Kidney capillary endothelial cell (primary cell): ENCODE measurements around the gene UVRAG.

ENCODE experiments used
- DNase-seq: peaks from one replicate; pipeline ENCODE4 v3.0.0-alpha.2; 2018; ENCODE audit warnings: low spot score

Gene UVRAG

DNA sequence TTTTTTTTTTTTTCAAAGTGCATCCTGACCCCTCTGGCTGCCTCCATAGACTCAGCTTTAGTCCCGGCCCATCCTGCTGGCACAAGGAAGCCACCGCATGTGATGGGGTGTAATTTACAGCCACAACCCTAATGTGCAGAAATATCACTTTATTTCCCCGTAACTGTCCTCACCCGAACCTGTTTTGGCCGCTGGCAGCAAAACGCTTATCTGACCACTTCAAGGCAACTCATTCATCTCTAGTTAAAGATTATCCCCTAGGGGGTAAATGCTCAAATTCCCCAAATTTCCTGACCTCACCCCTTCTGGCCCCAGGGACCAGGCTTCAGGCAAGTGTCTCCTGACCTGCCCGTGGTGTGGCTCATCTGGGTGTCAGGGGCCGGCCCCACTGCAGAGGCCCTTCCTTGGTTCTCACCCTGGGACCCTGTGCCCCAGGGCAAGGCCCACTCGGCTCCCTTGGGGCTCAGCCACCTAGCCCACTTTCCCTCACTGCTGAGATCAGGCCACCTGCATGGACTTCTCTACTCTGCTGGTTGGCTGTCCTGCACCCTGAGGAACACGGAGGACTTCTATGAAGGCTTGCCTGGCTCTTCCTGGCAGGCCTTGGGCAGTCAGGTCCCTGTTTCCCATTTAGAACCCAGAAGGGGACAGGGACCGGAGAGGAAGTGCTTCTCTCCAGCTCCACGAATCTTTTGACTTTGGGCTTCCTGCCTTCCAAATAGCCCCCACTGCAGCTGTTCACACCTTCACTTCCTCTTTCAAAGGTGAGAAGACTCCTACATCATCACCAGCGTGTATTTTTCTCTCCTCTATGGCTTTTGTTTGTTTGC, 337.9 kb downstream of the UVRAG start:
- no peak for DNase-seq

DNA sequence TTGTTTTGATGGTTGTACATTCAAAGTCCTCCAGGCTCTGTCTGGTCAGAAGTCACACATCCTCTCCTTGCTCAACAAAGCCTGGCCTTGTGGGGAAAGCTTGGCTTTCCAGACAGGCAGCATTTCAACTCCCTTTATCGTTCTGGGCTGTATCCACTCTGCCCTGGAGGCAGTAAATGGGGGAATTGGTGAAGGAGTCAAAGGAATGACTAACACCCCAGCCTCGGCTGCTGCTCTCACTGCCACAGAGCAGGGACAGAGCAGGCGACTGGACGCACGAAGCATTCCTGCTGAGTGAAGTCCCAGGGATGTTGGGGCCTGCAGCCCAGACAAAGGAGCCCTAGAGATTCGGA, 338.5 kb downstream of the UVRAG start:
- no peak for DNase-seq

DNA sequence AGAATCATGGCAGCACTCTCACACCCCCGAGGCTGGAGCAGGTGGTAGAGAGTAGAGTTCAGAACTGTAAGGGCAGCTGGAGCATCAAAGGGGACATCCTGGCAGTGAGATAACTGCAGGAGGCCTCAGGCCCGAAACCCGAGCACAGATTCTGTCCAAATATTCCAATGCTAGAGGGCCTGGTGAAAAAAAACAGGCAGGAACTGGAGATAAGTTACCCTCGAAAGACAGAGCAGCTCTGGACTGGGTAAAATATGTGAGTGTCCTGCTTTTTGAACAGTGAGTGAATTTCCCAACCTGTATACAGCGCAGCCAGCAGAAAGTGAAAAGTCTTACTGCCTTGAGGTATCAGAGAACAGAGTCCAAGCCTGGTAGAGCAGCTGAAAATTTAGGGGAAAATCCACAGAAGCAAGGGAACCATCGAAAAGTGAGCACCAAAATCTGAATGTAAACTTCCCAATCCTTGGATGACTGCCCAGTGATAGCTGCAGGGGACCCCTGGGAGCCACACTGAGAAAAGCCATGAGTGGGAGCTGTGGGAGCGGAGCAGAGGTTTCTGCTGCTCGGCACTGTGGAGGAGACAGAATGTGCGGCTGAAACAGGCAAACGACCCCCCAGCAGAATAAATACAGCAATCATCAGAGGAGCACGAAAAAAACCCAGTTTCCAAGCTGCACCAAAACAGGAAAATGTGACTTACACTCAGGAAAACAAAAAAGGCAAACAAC, 340.7 kb downstream of the UVRAG start:
- no peak for DNase-seq

DNA sequence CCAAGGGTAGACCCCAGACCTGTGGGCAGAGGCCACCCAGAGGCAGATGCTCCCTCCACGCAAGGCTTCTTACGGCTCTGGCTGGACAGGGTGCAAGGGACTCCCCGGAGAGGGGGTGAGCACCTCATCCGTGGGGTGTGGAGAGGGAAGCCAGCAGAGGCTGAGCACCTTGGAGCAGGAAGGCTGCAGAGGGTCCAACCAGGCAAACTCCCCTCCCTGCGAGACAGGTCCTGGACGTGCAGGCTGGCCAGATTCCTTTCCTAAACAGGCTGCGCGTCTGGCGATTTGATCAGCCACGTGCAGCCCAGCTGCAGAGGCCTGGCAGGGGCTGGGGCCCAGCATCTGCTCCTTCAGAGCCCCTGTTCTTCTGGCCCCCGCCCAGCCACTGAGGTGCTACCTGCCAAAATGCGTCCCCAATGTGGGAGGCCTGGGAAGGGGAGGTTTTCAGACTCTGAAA, 342.0 kb downstream of the UVRAG start:
- no peak for DNase-seq

DNA sequence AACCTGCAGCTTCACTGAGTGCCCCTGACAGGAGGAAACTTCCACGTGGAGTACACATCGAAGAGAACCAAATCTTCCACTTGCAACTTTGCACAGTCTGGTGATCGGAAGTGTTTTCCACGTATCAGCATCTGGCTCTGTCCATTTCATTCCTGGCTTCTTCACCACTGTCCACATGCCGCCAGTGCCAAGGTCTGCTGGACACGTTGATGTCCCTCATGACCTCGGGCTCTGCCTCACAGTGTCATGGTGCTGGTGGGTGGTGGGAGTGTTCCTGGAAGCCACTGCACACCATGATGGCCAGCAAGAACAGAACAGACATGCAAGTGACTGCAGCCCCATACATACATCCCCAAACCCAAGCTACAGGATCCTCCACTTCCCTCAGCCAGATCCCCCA, 342.9 kb downstream of the UVRAG start:
- no peak for DNase-seq

DNA sequence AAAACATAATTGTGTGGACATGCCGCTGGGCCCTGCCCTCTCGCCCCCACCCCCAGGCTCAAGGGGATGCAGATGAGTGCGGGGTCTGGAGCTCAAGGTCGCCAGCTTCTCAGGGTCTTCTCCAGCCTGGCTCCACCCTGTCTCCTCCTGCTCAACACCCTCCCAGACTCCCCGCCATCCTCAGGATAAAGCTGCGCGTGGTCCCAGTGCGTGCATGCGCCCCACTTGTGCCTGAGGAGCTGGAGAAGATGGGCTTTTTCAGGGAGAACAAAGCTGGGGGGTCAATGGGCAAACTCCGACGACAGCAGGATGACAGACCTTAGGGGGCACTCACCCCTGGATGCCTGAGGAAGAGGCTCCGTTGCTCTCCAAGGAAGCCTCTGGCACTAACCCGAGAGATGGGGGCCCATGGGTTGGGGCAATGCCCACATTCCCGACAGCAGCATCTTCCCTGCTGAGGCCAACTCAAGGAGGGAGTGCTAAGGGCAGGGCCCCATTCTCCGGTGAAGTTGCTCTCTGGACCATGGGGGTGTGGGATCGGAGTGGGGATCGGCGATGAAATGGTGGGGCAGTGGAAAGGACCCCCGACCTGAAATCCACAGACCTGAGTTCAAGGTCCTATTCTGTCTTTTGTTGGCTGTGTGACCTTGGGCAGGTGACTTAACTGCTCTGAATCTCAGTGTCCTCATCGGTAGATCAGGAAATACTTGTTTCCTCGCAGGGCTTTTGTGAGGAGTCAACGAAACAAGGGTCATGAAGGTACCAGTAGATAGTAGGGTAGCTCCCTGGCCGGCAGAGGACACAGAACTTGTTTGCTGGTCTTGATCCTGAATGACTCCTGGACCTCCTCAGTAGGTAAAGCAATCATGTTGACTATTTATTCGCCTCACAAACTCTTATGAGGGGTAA, 343.6 kb downstream of the UVRAG start:
- no peak for DNase-seq

DNA sequence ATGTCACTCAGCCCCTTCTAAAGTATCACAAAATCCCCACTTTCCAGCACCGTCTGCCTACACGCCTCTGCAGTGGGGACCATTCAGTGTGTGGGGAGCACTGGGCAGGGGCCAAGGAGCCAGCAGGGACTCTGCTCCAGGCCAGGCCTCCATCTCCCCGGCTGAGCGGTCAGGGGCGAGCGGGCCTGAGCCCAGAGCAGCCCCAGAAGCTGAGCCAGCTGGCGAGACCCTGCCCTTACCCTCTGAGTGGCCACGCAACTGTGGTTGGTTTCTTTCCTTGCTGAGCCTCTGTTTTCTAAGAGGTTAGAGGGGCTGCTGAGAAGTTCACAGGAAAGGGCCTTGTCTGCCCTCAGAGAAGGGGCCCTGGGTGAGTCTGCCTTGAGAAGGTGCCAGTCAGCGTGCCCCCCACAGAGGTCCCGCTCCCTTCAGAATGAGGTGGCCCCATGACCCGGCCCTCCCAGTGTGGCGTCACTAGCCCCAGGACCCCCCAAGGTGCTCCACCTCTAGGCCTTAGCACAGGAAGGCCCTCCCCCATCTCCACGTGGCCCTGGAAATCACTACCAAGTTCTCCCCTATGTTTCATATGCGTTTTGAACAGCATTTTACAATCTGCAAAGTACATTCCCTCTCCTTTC, 344.4 kb downstream of the UVRAG start:
- DNase-seq = no peak

DNA sequence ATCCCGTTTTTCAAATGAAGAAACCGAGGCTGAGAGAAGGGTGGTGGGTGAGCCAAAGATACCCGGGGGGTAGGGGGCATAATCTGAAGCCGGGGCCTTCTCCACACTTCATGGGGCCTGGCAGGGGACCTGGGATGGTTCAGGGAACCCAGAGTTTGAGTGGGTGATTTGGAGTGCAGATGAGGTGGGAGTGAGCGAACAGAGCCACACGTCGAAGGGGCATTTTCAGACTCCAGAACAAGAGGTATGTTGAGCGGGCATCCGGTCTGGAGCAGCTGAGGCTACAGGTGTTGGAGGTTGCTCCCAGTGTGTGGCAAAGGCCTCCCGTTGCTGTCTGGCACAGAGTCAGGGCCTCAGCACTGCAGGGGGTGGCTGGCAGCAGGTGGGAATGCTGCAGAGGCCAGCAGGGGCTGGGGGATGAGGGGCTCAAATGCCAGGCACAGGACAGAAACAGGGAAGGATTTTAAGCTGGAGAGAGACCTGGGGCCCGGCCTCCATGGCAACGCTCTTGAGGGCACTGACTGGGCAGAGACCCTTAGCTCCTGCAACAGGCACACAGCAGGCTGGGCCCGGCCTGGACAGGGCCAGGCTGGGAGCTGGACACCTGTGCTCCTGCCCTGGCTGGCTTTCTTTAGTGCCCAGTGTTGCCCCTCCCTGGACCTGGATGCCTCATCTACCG, 345.1 kb downstream of the UVRAG start:
- no peak for DNase-seq

DNA sequence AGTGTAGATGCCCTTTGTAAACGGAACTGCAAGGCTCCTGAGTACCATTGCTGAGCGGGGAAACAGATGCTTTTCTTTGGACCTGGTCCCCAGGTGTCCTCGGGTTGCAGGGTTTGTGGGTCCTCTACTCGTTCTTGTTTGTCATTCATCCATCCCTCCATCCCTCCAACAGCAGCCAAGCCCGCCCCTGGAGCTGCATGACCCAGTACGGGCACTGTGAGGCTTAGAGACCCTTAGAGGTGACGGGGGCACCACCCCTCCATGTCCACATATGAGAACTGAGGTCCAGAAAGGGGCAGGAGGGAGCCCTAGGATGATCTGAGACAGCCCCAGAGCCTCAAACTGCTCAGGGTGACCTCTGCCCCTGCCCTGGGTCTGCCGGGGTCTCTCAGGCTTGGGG, 345.8 kb downstream of the UVRAG start:
- DNase-seq = no peak

DNA sequence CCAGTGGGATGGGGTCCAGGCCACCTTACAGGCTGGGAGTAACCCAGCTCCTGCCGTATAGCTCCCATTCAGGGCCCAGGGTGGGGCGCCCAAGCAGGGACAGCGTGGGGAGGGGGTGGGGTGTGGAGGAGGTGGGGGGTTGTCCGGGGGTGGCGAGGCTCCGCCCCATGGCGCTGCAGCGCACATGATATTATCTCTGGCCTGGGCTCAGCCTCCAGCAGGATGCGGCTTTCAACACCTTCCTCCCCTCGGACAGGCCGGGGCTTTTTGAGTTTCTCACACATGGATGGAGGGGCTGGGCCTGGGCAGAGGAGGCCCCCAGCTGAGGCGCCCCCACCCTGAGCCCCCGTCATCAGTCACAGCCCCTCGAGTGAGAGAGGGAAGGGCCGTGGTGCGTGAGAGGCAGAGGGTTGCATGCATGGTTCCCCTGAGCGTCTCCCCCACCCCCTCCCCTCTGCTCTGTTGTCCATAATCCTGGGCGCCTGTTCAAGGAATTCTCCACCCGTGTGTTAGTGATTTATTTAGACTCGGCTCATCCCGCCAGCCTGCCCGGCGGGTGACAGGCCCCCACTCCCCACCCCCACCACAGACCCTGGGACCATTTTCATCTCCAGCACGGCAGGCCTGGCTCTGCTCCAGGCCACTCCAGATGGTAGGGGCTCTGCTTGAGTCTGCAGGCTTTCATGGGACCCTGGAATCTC, 346.4 kb downstream of the UVRAG start:
- no peak for DNase-seq

DNA sequence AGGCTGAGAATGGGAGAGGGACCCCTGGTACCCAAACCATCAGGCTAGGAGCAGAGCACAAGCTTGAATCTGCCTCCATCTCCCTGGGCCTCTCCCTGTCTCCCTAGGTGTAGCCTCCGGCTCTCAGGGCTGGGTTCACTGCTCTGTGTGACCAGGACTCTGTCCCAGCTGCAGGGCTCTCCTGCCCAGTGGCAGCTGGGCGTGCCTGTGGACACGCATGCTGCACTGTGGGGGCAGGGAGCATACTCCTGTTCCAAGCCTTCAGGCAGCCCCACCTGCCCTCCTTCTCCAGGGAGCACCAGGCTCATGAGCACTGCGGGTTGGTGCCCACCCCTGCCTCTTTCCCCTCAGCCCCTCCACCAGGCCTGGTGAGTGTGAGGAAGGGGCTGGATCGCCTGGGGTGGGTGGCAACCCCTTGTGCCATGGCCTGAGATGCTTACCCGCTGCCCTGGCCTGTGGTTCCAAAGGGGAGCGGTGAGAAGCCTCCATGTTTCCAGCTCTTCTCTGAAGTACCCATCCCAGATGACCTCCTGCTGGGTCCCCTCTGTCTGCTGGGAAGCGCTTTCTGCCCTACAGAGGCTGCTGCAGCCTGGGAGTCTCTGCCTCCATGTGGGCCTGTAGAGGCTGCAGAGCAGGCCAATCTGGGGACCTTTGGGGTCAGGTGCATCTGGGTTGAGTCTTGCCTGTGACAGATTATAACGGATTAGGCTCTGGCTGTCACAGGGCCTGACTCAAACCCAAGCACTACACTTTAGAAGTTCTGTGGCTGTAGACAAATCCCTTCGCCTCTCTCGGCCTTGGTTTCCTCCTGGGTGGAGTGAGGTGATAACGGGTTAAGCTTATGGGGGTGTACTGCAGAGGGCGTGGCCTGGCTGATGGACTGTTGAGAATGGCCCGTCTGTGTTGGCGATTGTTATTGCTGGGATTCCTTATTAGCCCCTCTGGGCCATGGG, 347.6 kb downstream of the UVRAG start:
- no peak for DNase-seq

DNA sequence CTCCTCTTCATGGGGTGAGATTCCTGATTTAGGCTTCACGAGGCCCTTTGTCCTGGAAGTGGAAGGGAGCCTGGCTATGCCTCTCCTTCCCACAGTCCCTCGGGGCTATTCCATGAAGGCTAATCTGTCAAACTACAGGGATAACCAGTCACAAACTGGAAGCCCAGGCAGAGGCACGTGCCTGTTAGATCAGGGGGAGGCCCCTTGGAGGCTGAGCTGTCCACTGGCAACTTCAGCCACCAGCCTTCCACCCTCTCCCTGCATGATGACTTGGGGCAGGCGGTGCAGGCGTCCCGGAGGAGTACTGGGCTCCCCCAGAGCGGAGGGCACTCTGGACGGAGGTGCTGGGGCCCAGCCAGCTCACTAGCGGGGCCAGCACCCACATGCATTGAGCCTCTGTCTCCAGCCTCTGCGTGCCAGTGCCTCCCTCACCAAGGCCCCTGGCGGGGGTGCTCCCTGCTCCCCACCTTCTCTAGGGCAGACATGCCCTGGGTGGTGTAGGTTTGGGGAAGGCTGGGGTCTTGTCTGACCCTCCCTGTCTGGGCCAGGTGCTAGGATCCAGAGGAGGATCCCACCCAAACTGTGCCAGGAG, 348.4 kb downstream of the UVRAG start:
- no peak for DNase-seq

DNA sequence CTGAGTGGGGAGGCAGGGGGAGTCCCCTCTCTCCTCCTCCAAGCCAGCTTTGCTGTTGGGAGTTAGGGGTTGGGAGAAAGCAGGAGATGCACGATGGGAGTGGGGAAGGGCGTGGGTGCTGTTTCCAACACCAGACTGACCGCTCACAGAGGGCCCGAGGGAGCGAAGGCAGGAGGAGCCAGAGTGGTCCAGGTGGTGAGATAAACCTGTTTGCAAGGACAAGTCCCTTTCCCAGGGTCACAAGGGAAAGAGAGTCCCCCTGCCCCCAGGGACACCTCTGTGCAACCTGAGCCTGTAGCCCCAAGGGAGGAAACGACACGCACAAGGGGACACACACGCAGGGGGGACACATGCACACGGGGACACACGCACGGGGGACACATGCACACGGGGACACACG, 349.1 kb downstream of the UVRAG start:
- DNase-seq = no peak

DNA sequence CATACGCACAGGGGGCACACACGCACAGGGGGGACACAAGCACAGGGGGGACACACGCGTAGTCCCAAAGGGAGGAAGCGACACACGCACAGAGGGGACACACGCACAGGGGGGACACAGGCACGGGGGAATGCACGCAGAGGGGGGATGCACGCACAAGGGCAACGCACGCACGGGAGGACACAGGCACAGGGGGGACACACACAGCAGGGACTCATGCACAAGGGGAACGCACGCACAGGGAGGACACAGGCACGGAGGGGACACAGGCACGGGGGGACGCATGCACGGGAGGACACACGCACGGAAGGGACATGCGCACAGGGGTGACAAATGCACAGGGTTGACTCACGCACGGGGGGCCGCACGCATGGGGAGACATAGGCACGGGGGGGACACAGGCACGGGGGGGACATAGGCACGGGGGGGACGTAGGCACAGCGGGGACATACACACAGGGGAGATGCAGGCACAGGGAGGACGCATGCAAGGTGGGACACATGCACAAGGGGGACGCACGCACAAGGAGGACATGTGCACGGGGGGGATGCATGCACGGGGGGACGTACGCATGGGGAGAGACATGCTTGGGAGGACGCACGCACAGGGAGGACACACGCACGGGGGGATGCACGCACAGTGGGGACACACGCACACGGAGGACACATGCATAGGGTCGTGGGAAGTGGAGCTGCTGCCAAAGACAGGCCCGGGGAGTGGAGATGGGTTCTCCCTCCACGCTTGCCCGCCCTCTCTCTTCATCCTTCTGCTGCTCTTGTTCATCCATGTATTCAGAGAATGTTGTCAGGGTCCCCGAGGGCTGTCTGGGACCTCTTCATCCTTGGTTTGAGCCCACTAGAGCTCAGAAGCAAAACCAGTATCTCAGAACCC, 350.1 kb downstream of the UVRAG start:
- DNase-seq = no peak

DNA sequence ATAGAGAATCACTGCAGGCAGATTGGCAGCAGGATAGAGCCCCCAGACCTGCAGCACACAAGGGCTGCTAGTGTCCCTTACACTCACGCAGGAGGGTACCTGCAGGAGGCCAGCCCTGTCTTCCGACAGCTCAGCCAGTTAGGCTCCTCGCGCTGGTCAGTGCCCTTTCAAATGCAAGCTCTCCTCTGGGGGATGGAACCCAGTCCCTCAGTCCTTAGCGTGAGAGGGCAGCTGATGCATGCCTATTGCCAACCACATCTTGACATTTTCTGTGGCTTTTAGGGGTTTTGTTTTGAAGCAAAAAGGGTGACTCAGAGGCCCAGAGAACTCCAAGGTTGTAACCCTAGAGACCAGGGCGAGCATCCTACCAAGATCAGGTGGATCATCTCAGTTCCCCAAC, 351.3 kb downstream of the UVRAG start:
- DNase-seq = no peak

DNA sequence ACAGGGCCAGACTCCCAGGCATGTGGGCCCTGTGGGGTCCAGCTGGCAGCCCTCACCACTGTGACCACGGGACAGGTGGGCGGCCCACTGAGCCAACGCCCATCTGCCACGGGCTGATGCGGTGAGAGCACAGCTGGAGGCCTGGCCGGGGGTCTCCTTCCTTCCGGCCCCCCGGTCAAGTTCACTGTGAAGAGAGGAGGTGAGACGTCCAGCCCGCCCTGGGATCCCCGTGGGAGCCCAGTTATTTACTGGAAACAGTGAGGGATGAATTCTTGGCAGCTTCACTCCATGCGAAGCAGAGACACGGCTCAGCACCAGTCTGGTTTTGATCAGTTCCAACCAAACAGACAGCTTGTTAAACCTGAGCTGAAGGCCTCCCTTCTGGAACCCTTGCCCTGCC, 352.6 kb downstream of the UVRAG start:
- no peak for DNase-seq

DNA sequence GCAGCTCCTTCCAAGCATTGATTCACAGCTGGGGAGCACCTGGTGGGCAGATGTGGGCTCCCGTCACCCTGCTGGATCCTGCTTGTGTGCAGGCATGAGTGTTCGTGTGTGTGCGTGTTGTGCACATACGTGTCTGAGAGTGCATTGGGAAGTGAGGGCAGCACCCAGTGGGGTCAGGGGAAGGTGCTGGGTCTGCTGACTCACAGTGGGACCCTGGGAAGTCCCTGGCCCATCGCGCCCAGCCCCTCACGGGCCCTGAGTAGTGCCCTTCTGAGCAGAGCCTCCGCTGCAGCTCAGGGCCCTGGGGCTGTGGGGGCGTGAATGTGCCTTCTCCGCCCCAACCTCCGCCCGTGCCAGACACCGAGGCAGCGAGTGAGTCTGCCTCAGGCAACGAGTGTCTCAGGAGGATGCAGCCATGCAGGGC, 354.5 kb downstream of the UVRAG start:
- DNase-seq = no peak

DNA sequence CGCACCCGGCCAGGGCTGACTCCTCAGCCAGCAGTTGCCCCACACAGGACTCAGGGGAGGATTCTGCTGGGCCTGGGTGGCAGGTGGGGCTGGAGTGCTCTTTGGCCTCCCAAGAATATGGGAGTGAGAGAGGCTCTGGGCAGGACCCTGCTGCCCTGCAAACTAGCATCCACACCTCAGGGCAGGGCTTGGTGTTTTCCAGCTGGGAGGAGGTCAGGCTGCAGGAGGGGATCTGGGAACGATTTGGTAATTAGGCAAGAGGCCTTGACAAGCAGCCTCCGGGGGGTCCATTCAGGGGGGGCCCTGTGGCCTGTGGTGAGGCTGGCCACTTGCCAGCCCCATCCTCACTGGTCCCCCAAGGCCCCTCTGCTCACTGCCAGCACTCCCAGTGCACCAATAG, 355.5 kb downstream of the UVRAG start:
- no peak for DNase-seq
